Thoracic aorta endothelial cell (primary cell): ENCODE measurements around the gene SLC22A14. TPM values are rescaled to one million over a fixed set of nuclear protein-coding genes. Genes with fewer than 3 reads are reported as not detected.

ENCODE experiments used
- small RNA-seq: library from RNA; depleted of rRNA; stranded (forward); fragments of <200 nt; gene quantifications from one replicate; pipeline ENCODE3, GENCODE V24; 2012
- total RNA-seq: library from RNA; depleted of rRNA; stranded (reverse); fragments of >200 nt; gene quantifications from 2 replicates; pipeline ENCODE4 v1.2.3, GENCODE V29; 2012

The SLC22A14 gene, protein sequence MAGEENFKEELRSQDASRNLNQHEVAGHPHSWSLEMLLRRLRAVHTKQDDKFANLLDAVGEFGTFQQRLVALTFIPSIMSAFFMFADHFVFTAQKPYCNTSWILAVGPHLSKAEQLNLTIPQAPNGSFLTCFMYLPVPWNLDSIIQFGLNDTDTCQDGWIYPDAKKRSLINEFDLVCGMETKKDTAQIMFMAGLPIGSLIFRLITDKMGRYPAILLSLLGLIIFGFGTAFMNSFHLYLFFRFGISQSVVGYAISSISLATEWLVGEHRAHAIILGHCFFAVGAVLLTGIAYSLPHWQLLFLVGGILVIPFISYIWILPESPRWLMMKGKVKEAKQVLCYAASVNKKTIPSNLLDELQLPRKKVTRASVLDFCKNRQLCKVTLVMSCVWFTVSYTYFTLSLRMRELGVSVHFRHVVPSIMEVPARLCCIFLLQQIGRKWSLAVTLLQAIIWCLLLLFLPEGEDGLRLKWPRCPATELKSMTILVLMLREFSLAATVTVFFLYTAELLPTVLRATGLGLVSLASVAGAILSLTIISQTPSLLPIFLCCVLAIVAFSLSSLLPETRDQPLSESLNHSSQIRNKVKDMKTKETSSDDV
- 0.13 TPM in 1 of 2 replicates, not detected in the other for total RNA-seq

DNA sequence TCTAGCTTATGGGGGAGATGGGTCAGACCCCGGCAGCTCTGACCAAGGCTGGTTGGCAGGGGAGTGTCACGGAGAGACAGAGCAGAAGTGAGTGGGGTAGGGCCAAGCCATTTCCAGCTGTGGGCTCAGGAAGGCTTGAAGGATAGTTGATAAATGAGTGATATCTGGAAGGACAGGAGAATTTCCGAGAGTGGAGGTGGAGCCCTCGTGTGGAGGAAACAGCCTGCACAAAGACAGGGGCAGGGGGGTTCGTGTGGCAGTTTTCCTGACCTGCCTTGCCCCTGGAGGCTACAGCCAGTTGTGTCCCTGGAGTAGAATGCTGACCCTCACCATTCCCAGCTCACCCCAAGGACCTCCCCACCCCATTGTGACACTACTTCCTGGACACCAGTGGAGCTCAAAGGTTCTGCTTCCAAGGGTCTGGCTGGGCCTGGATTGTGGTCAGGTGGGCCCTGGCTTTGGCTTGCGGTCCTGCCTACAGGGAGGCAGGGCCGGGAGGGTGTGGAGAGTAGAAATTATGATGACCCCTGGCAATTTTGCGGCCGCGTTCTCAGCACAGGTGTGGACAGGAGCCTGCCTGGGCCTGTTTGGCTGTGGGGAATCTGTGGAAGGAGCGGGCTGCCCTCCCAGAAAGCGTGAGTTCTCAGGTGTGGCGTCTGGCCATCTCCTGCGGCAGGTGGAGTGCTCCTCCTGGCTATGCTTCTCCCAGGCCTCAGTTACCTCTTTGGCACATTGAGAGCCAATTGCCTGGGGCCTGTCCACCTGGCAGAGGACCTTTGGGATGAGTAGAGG lies at the start of gene SLC22A14:
SLC22A14 (plus strand) TSS at position 400 of the 792 bp plus-strand sequence. CDS start 23,733 bp downstream, outside the sequence.

DNA sequence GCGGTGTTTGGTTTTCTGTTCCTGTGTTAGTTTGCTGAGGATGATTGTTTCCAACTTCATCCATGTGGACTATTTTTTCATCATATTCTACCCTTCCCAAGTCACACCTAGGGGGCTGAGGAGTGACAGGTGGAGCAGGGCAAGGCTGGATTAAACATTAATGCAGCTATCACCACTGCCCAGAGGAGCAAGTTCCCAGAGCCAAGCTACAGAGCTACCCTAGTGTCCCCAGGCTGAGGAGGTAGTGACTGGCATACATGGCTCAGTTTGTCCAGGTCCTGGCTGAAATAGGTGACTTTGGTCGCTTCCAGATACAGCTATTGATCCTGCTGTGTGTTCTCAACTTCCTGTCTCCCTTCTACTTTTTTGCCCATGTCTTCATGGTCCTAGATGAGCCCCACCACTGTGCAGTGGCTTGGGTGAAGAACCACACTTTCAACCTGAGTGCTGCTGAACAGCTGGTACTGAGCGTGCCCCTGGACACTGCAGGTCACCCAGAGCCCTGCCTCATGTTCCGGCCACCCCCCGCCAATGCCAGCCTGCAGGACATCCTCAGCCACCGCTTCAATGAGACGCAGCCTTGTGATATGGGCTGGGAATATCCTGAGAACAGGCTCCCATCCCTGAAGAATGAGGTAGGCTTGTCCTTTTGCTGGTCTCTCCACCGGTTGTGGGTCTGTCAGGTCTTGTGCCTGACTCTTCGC lies 16.3 kb upstream of the SLC22A14 start, which contains the start of gene SLC22A13:
SLC22A13 (plus strand) TSS at position 209 of the 704 bp plus-strand sequence; CDS start at position 258, 49 bp downstream.

DNA sequence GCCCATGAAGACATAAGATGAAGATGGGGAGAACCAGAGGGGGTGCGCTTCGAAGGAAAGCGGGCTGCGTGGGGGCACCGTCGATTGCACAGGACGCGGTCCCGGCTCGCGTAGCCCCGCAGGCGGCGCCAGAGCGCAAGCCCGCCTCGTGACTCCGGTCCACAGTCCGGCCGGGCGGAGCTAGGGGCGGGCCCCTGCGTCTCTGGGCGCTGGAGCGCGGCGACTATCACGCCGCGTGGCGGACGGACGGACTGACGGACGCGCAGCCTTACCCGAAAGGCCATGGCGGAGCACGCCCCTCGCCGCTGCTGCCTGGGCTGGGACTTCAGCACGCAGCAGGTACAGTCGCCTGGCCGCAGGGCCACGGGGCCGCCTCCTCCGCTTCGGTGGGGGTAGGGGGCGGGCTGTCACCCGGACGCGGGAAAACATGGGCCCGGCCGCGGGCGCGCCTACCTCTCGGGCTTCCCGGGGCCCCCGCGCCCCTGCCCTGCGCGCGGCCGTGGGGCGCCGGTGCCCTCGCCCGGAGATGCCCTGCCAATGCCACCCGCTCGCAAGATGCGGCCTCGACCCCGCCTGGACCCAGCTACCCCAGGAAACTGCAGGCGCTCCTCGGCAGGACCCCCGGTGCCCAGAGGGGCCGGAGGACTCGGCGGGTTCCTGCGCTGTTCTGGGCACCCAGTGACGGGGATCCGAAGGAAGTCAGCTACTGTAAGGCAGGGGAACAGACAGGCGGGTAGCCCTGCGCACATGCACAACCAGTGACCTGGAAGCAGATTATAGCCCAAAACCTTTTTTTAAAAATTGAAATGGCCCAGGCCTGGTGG lies 64.7 kb downstream of the SLC22A14 start, which contains the start of gene XYLB:
XYLB (plus strand) TSS at position 199 of the 824 bp plus-strand sequence; CDS start at position 283, 84 bp downstream.

Small RNAs within 50 kb of the gene (small RNA-seq; reads per million reads assigned to genes)
- not detected for gene RNU6-235P

Other genes starting within 250 kb of the SLC22A14 start
- 0.14 TPM in 1 of 2 replicates, not detected in the other for gene DLEC1, start 243.1 kb upstream of the SLC22A14 start, total RNA-seq
- 24.6 and 26.1 TPM in 2 replicates for gene ACAA1, start 145.2 kb upstream of the SLC22A14 start, total RNA-seq
- 12.8 and 13.1 TPM in 2 replicates for gene MYD88, start 143.6 kb upstream of the SLC22A14 start, total RNA-seq
- gene OXSR1, start 116.8 kb upstream of the SLC22A14 start, total RNA-seq: 56.5 and 60.2 TPM in 2 replicates
- gene SLC22A13, start 16.5 kb upstream of the SLC22A14 start, total RNA-seq: 0.22 and 0.27 TPM in 2 replicates
- 4.0 and 6.4 TPM in 2 replicates for gene XYLB, start 64.5 kb downstream of the SLC22A14 start, total RNA-seq
- 4.3 and 5.5 TPM in 2 replicates for gene ACVR2B, start 171.6 kb downstream of the SLC22A14 start, total RNA-seq
- gene EXOG, start 214.0 kb downstream of the SLC22A14 start, total RNA-seq: 18.6 and 26.2 TPM in 2 replicates